T-helper 1 cell treated with Interleukin-12 subunit alpha and Interleukin-12 subunit beta and Interleukin-4 antibody, amounts not matched to agents 30 ng/mL and 1 ng/mL, for 36 hours (primary cell): ENCODE measurements around the gene BPIFB3. TPM values are rescaled to one million over a fixed set of nuclear protein-coding genes. Genes with fewer than 3 reads are reported as not detected.

Source experiments
- intact Hi-C: fragments of 100-400 bp; cut with micrococcal nuclease; formaldehyde crosslinking; loops from one replicate; pipeline ENCODE4 v1.15.1; 2024
- total RNA-seq: library from RNA; stranded (reverse); gene quantifications from 2 replicates; pipeline ENCODE4 v1.2.3, GENCODE V29; 2022

Gene BPIFB3
- total RNA-seq, 1 donor from 2014 or later: not detected

DNA sequence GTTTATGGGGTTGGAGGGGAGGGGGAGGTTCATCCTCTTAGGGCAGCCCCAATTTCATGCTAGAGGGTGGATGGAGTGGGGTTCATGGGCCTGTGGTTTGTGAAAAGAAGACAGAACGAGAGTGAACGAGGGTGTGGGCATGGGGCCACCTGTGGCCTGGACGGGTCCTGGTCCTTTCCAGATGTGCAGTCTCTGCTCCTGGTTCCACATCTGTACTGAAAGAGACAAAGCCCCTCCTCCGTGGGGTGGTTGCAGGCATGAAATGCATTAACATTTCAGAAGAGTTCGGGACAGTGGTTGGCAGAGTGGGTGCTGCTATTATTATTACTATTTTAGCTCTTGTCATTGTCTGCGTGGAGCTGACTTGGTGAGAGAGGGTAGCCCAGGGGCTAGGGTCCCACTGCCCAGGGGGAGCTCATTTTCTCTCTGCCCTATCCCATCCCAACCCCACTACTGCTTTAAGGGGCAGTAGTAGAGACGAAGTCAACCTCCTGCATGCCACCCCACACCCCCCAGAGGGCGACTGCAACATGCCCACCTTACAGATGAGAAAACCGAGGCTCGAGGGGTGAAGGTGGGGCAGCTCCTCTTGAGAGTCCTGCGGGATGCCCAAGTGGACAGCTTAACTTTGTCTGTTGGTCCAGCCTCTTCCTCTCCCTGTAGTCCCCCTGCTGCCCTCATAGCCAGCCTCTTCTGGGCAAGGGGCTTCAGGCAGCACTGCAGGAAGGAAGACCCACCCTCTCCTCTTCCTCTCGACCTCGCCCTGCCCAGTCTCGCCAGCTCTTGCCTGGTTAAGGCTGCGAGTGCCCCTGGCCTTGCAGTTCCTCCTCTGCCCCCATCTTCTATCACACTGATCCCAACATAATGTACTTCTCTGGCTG is 37.8 kb upstream of the BPIFB3 start:
- intact Hi-C loops: no loop called here

- intact Hi-C loops: no loop called here
Measured at GRCh38 chr20:33016581-33017109, 37.1 kb upstream of the BPIFB3 start.

DNA sequence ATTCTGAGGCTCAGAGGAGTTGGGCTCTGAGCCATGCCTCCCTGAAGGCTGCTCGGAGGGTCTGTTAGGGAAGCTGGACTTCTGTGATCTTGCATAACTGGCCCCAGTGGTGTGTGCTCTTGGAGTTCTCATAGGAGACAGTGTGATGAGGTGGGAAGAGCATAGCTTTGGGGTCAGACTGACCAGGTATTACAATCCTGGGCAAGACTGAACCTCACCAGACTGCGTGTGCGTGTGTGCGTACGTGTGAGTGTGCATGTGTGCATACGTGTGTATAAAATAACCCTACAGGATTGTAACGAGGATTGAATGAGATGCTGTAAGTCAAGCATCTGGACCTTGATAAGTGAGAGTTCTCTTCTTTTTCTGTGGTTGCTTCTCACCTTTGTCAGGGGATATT is 36.2 kb upstream of the BPIFB3 start:
- intact Hi-C loops: no loop called here

GRCh38 chr20:33018169-33018931 is 35.4 kb upstream of the BPIFB3 start:
- intact Hi-C loops: no loop called here

DNA sequence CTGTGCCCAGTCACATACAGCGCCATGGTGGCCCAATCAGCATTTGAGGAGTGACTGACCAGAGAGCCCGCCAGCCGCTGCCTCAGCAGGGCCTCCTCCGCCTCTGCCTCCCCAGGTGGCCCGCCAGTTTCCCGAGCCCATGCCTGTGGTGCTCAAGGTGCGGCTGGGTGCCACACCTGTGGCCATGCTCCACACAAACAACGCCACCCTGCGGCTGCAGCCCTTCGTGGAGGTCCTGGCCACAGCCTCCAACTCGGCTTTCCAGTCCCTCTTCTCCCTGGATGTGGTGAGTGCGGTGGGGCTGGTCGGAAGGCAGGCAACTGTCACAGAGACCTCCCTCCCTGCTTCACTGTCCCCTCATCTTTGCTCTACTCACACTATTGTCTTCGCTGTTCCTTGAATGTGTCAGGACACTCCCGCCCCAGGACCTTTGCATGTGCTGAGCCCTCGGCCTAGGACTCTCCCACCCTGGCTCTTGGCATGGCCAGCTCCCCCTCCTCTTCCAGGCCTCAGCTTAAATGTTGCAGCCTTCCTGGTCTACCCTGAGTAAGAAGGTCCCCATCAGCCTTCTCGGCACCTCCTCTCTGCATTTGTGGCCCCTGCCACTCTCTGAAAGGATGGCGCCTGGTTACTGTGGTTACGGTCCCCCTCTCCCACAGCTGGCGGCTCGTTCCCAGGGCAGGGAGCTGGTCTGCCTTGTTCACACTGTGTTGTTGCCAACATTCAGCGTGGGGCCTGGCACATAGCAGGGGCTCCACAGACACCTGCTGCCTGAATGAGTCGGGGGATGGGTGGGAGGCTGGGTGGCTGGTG is 34.0 kb upstream of the BPIFB3 start:
- intact Hi-C loops: no loop called here

DNA sequence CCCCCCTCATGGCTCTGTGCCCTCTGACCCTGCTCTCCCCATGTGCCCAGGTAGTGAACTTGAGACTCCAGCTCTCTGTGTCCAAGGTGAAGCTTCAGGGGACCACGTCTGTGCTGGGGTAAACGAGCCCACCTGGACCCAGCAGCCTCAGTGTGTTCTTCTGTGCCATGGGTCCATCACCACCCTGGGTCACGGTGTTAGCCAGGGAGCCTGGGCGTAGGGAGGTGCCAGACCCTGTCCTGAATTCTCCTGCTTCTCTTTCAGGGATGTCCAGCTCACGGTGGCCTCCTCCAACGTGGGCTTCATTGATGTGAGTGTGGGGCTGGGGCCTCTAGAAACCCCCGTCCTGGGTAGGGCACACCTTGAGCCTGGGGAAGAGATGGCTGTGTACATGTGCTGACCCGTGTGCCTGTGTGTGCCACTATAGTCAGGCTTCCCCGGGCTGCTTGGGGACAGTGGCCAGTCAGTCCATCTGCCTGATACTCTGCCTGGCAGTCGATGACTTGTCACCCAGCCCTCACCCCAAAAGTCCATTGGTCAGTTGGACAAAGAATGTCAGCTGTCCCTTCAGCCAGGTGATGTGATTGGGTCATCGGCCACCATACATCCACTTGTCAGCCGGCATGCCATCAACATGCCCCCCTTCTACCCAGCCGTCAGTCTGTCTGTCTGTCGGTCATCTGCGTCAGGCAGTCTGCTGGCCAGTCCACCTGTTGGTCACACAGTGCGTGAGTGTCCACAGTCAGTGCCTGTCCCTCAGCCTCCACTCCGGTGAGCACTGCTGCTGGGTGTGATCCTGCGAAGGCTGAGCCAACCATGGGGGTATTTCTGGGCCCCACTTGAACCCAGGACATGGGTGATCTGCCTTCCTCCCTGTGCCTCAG is 33.2 kb upstream of the BPIFB3 start:
- intact Hi-C loops: no loop called here

- intact Hi-C loops: no loop called here
Measured at GRCh38 chr20:33021879-33022278, 31.8 kb upstream of the BPIFB3 start.

DNA sequence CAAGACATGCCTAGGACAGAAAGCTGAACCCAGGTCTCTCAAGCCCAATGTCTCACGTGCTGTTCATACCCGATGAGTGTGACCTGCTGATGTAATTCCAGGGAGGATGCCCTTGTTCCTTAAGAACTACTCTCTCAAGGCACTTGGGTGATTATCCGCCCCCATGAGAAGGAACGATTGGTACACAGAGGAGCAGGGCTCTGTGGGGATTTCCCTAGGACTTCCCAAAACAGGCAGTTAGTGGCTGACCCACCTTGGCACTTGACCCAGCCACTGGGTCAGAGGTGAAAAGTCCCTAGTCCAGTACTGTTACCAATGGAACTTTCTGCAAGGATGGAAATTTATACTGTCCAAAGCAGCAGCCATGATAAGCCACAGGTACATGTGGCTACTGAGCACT is 31.4 kb upstream of the BPIFB3 start:
- intact Hi-C loops: no loop called here

DNA sequence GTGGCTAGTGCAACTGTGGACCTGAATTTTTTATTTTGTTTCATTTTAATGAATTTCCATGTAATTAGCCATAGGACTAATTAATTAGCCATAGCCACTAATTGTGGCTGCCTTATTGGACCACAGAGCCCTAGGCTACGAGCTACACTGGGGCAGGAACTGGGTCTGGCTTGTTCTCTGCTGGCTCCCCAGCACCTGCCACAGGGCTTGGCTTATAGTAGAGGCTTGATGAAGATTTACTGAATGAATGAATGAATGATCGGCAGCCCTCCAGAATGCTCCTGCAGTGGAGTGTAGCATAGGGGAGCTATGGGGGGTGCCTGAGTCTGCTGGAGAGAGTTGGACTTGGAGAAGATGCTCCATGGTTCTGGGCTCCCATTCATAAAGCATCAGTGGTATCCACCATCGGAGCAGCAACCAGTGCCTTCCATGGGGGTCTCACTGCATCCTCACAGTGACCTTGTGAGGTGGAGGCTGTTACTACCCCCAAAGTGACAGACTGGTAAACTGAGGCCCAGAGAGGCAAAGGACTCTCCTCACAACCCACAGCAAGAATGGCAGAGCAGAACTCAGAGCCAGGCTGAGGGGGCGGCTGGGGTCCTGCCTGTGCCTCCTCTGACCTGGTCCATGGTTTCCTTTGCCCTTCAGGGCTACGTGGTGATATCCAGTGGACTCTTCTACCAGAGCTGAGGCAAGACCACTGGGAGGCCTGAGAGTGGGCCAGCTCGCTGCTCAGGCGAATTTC is 30.8 kb upstream of the BPIFB3 start:
- intact Hi-C loops: no loop called here

DNA sequence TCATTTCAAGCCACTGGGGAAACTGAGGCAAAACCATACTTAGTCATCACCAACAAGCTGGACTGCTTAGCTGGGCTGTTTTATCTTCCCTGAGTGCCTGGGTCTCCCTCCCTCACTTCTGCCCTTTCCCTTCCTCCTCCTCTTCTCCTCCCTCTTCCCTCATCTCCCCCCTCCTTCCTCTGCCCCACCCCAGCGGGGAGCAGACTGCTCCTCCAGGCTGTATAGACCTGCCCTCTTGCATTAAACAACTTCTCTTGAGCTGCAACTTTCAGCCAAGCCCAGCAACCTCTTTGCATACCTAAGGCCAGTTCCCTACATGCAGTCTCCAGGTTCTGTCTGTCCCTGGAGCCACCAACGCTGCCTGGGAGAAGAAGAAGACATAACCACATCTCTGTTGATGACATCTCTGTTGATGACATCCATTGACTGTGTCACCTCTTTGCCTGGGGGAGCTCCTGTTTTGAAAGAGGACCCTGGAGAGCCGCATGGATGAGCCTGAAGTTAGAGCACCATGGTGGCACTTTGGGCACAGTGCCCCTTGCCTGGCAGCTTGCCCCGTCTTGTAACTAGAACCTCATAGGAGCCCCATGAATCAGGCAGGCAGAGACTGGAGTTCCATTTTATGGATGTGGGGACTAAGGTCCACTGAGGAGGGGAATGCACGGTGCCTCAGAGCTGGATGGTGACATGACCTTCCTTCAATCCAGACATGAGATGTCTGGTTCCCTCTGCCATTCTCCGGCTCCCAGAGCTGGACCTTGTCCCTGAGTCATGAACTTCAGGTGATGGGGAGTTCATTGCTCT is 30.1 kb upstream of the BPIFB3 start:
- intact Hi-C loops: no loop called here

- intact Hi-C loops: no loop called here
Measured at GRCh38 chr20:33024243-33024560, 29.5 kb upstream of the BPIFB3 start.

DNA sequence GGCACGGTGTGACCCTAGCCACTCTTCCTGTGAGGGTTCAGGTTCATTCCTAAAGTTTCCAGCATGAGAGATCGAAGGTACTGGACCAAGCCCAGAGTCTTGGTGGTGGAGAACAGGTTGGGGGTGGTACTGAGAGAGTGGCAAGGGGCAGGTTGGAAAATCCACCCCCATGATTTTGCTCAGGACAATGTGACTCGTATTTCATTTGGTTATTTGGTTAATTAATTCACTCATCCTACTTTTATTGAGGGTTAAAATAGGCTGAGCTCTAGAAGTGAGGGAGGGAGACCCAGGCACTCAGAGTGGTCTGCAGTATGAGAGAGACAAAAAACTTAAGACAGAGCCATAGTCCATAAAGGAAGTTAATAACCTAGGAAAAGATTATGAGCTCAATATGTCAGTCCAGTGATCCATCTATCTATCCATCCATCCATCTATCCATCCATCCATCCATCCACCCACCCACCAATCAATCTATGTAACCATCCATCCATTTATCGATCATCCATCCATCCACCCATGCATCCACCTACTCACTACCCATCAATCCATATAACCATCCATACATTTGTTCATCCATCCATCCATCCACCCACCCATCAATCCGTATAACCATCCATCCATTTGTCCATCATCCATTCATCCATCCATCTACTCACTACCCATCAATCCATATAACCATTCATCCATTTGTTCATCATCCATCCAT is 28.9 kb upstream of the BPIFB3 start:
- intact Hi-C loops: no loop called here

DNA sequence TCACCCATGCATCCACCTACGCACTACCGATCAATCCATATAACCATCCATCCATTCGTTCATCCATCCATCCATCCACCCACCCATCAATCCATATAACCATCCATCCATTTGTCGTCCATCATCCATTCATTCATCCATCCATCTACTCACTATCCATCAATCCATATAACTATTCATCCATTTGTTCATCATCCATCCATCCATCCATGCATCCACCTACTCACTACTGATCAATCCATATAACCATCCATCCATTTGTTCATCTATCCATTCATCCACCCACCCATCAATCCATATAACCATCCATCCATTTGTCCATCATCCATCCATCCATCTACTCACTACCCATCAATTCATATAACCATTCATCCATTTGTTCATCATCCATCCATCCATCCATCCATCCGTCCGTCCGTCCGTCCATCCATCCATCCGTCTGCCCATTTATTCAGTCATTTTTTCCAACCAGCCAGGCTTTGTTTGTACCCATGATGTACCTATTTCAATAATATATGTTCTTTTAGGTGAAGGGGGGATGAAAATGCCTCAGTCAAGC is 28.3 kb upstream of the BPIFB3 start:
- intact Hi-C loops: no loop called here

DNA sequence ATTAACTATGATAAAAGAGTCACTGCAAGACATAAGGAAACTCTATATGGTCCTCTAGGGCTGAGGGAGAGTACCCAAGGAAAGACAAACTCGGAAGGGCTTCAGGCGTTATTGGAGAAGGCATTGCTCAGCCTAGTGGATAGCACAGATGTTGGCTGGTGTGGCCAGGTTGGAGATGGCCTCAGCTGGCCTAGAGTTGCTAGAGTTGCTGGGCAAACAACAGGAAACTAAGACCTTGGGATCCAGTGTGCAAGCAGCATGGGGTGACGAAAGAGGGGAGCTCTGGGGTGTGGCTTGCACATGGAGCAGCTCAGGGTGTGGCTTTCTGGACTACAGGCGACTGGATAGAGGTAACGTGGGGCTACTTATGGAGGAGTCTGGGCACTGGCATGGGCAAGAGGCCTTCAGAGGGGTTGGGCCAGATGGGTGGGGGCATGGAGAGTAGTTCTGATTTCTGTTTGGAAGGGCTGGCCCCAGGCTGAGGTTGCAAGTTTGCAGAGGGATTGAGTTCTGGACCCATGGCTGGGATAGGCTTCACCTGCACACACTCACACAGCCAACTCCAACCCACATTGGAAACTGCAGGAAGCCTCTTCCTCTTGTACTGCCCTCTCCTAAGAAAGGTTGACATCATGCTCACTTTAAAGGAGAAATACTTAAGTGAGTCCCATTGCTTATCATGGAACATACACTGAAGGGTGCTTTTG is 27.5 kb upstream of the BPIFB3 start:
- intact Hi-C loops: no loop called here

DNA sequence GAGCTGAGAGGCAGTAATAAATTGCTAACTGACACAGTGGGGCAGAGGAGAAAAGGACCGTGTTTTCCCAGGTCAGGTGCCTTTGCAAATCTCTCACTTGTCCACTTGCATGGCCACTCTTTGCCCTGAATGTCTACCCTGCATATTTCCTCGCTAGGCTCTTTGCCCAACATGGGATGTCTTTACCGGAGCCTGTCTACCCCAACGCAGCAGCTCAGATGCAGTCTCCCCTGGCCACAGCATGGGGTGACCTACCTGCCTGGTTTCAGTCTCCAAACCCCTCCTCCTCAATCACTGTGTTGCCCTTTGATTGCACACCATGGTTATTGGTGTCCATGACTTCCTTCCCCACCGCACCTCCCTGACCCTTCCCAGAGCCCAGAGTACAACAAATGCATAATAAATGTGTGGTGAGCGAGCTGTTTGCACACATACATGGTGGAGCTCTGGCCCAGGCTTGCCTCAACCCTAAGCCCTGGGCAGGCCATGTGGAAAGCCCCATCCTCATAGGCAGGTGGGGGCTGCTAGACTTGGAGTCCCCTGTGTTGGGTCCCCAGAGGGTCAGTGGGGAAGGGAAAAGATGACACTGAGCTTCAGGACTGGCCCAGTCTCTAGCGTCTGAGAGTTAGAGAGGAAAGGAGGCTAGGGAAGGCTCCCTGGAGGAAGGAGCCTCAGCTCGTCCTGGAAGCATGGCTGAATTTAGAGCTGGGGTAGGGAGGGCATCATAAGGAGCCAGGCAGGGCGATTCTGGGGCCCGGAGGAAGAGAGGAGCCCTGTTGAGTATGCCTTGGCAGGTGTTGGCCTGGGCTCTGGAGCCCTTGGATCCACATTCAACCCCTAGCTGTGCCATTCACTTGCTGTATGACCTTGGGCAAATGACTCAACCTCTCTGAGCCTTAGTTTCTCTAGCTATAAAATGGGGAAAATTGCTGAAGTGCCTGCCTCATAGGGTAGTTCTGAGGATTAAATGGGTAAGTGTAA is 26.6 kb upstream of the BPIFB3 start:
- intact Hi-C loops: no loop called here
